ENCODE measurements around the gene CPB2. TPM values are rescaled to one million over a fixed set of nuclear protein-coding genes. Genes with fewer than 3 reads are reported as not detected.

CPB2 gene
- total RNA-seq, 1 experiment from 2014 or later, result not detected

DNA sequence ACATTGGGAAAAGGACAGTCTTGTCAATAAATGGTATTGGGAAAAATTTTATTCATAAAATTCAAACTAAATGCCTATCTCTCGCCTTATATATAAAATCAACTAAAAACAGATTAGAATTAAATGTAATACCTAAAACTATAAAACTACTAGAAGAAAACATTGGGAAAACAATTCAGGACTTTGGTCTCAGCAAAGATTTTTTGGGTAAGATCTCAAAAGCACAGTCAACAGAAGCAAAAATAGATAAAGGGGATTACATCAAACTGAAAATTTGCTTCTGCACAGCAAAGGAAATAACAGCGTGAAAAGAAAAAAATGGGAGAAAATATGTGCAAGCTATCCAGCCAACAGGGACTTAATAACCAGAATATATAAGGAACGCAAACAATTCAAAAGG is 28.0 kb downstream of the CPB2 start:
- H3K27ac Mint-ChIP-seq (ENCODE audit: low read depth, unreplicated experiment), result no peak overlapping the region
- H3K4me1 Mint-ChIP-seq (ENCODE audit: insufficient read depth, unreplicated experiment), result no peaks in the 10 kb centered on the region
- intact Hi-C loops (cut with micrococcal nuclease), result no loop called here
- CTCF ChIA-PET, result no interaction called here
- TF ChIP-seq, protein P1, sequence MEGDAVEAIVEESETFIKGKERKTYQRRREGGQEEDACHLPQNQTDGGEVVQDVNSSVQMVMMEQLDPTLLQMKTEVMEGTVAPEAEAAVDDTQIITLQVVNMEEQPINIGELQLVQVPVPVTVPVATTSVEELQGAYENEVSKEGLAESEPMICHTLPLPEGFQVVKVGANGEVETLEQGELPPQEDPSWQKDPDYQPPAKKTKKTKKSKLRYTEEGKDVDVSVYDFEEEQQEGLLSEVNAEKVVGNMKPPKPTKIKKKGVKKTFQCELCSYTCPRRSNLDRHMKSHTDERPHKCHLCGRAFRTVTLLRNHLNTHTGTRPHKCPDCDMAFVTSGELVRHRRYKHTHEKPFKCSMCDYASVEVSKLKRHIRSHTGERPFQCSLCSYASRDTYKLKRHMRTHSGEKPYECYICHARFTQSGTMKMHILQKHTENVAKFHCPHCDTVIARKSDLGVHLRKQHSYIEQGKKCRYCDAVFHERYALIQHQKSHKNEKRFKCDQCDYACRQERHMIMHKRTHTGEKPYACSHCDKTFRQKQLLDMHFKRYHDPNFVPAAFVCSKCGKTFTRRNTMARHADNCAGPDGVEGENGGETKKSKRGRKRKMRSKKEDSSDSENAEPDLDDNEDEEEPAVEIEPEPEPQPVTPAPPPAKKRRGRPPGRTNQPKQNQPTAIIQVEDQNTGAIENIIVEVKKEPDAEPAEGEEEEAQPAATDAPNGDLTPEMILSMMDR (IDR thresholded peaks at IDR 0.05; ENCODE audit: unreplicated experiment), result no peak
- H3K27me3 Mint-ChIP-seq (ENCODE audit: insufficient read depth, unreplicated experiment), result peaks cover 20% of the 10 kb centered on the region
- no peaks in the 10 kb centered on the region for H3K36me3 Mint-ChIP-seq (ENCODE audit: insufficient read depth, unreplicated experiment)
- no peak overlapping the region for H3K4me3 Mint-ChIP-seq (ENCODE audit: unreplicated experiment)
- POLR2A ChIA-PET, result no interaction called here
- H3K9me3 Mint-ChIP-seq (ENCODE audit: unreplicated experiment), result no peaks in the 10 kb centered on the region
- no peak for DNase-seq (ENCODE audit: unreplicated experiment)
- no TSS peak for BruUV-seq (replicated peaks)

DNA sequence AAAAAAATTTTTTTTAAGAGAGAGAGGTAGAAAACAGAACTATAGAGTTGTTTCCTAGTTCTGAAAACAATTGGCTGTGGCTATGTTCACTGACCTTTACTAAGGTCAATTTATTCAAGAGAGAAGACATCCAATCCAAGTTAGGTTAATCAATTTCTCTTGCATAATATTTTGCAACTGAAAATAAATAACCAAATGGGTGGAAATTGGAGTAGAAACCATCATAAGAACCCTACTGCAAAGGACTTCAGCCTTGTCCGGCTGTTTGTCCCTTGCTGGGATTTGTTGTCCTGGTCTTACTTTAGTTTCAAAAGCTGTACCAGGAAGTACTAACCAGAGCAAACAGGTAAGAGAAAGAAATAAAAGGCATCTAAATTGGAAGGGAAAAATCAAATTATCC is 29.0 kb downstream of the CPB2 start:
- Mint-ChIP-seq H3K36me3 (ENCODE audit: insufficient read depth, unreplicated experiment) (no peaks in the 10 kb centered on the region), H3K4me1 (ENCODE audit: insufficient read depth, unreplicated experiment) (no peaks in the 10 kb centered on the region), H3K27me3 (ENCODE audit: insufficient read depth, unreplicated experiment) (peaks cover 20% of the 10 kb centered on the region), H3K9me3 (ENCODE audit: unreplicated experiment) (no peaks in the 10 kb centered on the region), H3K4me3 (ENCODE audit: unreplicated experiment) (no peak overlapping the region), H3K27ac (ENCODE audit: low read depth, unreplicated experiment) (no peak overlapping the region)
- intact Hi-C loops (cut with micrococcal nuclease), result no loop called here
- no peak for DNase-seq (ENCODE audit: unreplicated experiment)
- ChIA-PET CTCF (no interaction called here), POLR2A (interaction anchor here (1.2 kb wide), 1 partner anchor 13 kb away, joined by 3 read pairs; no protein-coding TSS in a partner anchor)
- TF ChIP-seq, protein P1 (IDR thresholded peaks at IDR 0.05; ENCODE audit: unreplicated experiment), result no peak
- BruUV-seq (replicated peaks), result no TSS peak

DNA sequence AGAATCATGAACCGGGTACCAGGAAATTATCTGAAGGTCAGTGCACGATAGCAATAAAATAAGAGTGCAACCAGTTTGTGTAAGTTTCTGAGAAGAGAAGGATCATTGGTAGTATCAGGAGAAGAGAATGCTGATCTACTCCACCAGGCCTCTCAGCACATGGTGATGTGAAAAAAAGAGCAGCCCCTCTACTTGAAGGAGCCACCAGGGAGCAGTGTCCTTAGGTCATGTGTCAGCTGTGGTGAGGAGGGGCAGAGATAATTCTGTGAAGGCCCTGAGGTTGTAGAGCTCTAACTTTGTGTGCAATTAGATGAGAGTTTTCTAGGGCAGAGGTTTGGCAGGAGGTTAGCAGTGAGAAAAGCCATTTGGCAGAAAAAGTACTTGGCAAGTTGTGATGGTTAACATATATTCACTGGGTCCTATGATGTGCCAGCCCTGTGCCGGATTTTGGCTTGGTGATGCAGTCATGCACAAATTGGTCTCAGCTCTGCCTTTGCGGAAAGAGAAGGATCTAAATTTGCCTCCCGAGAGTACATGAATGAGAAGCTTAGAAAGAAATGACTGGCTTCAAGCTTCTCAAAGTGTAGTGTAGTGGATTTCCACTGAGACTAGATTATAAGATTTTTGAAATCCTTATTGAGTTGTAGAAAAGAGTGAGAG is 33.1 kb downstream of the CPB2 start:
- DNase-seq (ENCODE audit: unreplicated experiment), result no peak
- ChIA-PET POLR2A (no interaction called here), CTCF (interaction anchor here (0.5 kb wide), 1 partner anchor 15 kb away, joined by 6 read pairs; no protein-coding TSS in a partner anchor)
- TF ChIP-seq, protein P1 (IDR thresholded peaks at IDR 0.05; ENCODE audit: unreplicated experiment), result no peak
- Mint-ChIP-seq H3K27ac (ENCODE audit: low read depth, unreplicated experiment) (no peak overlapping the region), H3K9me3 (ENCODE audit: unreplicated experiment) (no peaks in the 10 kb centered on the region), H3K36me3 (ENCODE audit: insufficient read depth, unreplicated experiment) (no peaks in the 10 kb centered on the region), H3K27me3 (ENCODE audit: insufficient read depth, unreplicated experiment) (peaks cover 4% of the 10 kb centered on the region), H3K4me1 (ENCODE audit: insufficient read depth, unreplicated experiment) (no peaks in the 10 kb centered on the region), H3K4me3 (ENCODE audit: unreplicated experiment) (no peak overlapping the region)
- intact Hi-C loops (cut with micrococcal nuclease), result no loop called here
- no TSS peak for BruUV-seq (replicated peaks)

DNA sequence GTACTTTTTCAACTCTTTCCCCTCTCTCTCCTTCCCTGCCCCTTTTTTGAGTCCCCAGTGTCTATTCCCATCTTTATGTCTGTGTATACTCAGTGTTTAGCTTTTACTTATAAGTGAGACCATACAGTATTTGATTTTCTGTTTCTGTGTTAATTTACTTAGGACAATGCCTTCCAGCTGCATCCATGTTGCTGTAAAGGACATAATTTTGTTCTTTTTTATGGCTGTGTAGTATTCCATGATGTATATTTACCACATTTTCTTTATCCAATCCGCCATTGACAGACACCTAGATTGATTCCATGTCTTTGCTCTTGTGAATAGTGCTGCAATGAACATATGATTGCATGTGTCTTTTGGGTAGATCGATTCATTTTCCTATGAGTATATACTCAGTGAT is 41.5 kb downstream of the CPB2 start:
- H3K4me3 Mint-ChIP-seq (ENCODE audit: unreplicated experiment), result no peak overlapping the region
- peaks cover 5% of the 10 kb centered on the region for H3K4me1 Mint-ChIP-seq (ENCODE audit: insufficient read depth, unreplicated experiment)
- no peak for DNase-seq (ENCODE audit: unreplicated experiment)
- ChIA-PET POLR2A (interaction anchor here (0.6 to 1.8 kb wide), 3 partner anchors 10 to 92 kb away, joined by 3 to 17 read pairs (median 5); partner anchors contain the start of gene ZC3H13), CTCF (interaction anchor here (1.8 kb wide), 1 partner anchor 63 kb away, joined by 8 read pairs; no protein-coding TSS in a partner anchor)
- no peaks in the 10 kb centered on the region for H3K9me3 Mint-ChIP-seq (ENCODE audit: unreplicated experiment)
- TF ChIP-seq, protein P1 (IDR thresholded peaks at IDR 0.05; ENCODE audit: unreplicated experiment), result no peak
- BruUV-seq (replicated peaks), result no TSS peak
- intact Hi-C loops (cut with micrococcal nuclease), result no loop called here
- H3K36me3 Mint-ChIP-seq (ENCODE audit: insufficient read depth, unreplicated experiment), result no peaks in the 10 kb centered on the region
- no peak overlapping the region for H3K27ac Mint-ChIP-seq (ENCODE audit: low read depth, unreplicated experiment)
- H3K27me3 Mint-ChIP-seq (ENCODE audit: insufficient read depth, unreplicated experiment), result no peaks in the 10 kb centered on the region
